Kidney (tissue), 14 donors: ENCODE measurements around the gene SLC37A4. TPM values are rescaled to one million over a fixed set of nuclear protein-coding genes. Genes with fewer than 3 reads are reported as not detected.
A peak's percentile ranks its signal among the peaks of the same experiment; 100 is the strongest.

Experiments
- DNase-seq, 5 donors: peaks; one replicate each; pipeline ENCODE4 v3.0.0-alpha.2; 2013 to 2020
- FAIRE-seq: peaks from 2 replicates; lab custom pipeline; 2012; peaks lifted over from hg19 to GRCh38; lab: Jason Lieb, UNC
- H3K27ac ChIP-seq, 2 donors: one replicate each; pipeline ENCODE4 v1.7.0; 2013; ENCODE audit warnings: low read depth in 2 of 2, low read length in 2 of 2, inconsistent platforms in 1 of 2
- H3K27me3 ChIP-seq: one replicate; pipeline ENCODE4 v1.7.1; 2013; ENCODE audit warnings: low read length, inconsistent platforms; ENCODE audit not compliant: control insufficient read depth, insufficient read depth
- H3K36me3 ChIP-seq, 3 donors: one replicate each; pipeline versions ENCODE4 v1.7.0 to v1.7.1; 2013; ENCODE audit warnings: low read length in 3 of 3, control low read depth in 1 of 3, inconsistent platforms in 1 of 3; ENCODE audit not compliant: insufficient read depth in 3 of 3, control insufficient read depth in 2 of 3
- H3K4me1 ChIP-seq, 3 donors: one replicate each; pipeline versions ENCODE4 v1.7.0 to v1.7.1; 2013; ENCODE audit warnings: low read length in 3 of 3, inconsistent platforms in 1 of 3, low read depth in 1 of 3; ENCODE audit not compliant: control insufficient read depth in 2 of 3, insufficient read depth in 2 of 3
- H3K4me3 ChIP-seq, 3 donors: one replicate each; pipeline versions ENCODE4 v1.7.0 to v1.8.1; 2013; ENCODE audit warnings: low read length in 3 of 3, control low read depth in 1 of 3, inconsistent platforms in 1 of 3
- H3K9ac ChIP-seq, 3 donors: one replicate each; pipeline versions ENCODE4 v1.7.0 to v1.7.1; 2013; ENCODE audit warnings: low read length in 3 of 3, control low read depth in 1 of 3, inconsistent platforms in 1 of 3
- H3K9me3 ChIP-seq, 3 donors: one replicate each; pipeline versions ENCODE4 v1.7.0 to v1.7.1; 2013; ENCODE audit warnings: low read length in 3 of 3, control low read depth in 1 of 3, inconsistent platforms in 1 of 3; ENCODE audit not compliant: control insufficient read depth in 2 of 3, insufficient read depth in 1 of 3
- CTCF ChIP-seq: IDR thresholded peaks from 3 replicates; pipeline ENCODE4 v1.5.1; 2012; ENCODE audit warnings: mild to moderate bottlenecking, moderate library complexity, borderline replicate concordance; ENCODE audit not compliant: insufficient read depth; ENCODE audit errors: extremely low read depth
- intact Hi-C: fragments of 100-400 bp; cut with DNase I; formaldehyde crosslinking; loops from one replicate; pipeline ENCODE4 v1.11.1; 2022
- polyA plus RNA-seq: library from polyadenylated mRNA; stranded (reverse); fragments of 350-450 nt; fragmentation: Illumina TruSeq; extraction: RNeasy Lipid Tissue Mini Kit (QIAGEN cat#74804); gene quantifications from one replicate; pipeline ENCODE4 v1.2.3, GENCODE V29; 2014; ENCODE audit warnings: low read depth, low replicate concordance; ENCODE audit not compliant: insufficient read depth
- total RNA-seq: library from RNA; stranded (reverse); fragmentation: NEBNext Ultra II Directional; extraction: Animal tissue kit (Norgen Biotek cat#: 25700); gene quantifications from one replicate; pipeline ENCODE4 v1.2.1, GENCODE V29; 2021
- donor health status: control.
- donor health status: control.
- donor health status: control.
- donor health status: control.
- donor health status: control.
- donor health status: DM: yes; HTN: yes; CAD: no.
- donor health status: Normal renal cell carcinoma (clear cell type).

SLC37A4 gene
- total and polyA plus RNA-seq, 2 donors from 2014 or later = 49.5 to 115 TPM

GRCh38 chr11:119047205-119047604 lies 16.5 kb upstream of the SLC37A4 start:
- FAIRE-seq (no peak), DNase-seq (peak in 1 of 5 donors; percentile 24)
- no peak overlapping the region for H3K27ac ChIP-seq
- intact Hi-C loops = no loop called here
- H3K4me3 ChIP-seq = no peak overlapping the region
- TF ChIP-seq CTCF = no peak
- no peak overlapping the region for H3K9ac ChIP-seq
- no peaks in the 10 kb centered on the region for H3K9me3 ChIP-seq
- no peaks in the 10 kb centered on the region for H3K27me3 ChIP-seq
- peaks cover 0 to 51% (median 40%) of the 10 kb centered on the region in 3 donors for H3K36me3 ChIP-seq
- no peaks in the 10 kb centered on the region for H3K4me1 ChIP-seq

GRCh38 chr11:119046489-119046888 lies 15.8 kb upstream of the SLC37A4 start:
- no peak for TF ChIP-seq CTCF
- no peaks in the 10 kb centered on the region for H3K4me1 ChIP-seq
- no peak overlapping the region for H3K9ac ChIP-seq
- H3K9me3 ChIP-seq = no peaks in the 10 kb centered on the region
- H3K27me3 ChIP-seq = no peaks in the 10 kb centered on the region
- no peak overlapping the region for H3K27ac ChIP-seq
- FAIRE-seq (no peak), DNase-seq (peak in 1 of 5 donors; percentile 46)
- H3K36me3 ChIP-seq = peaks cover 0 to 45% (median 33%) of the 10 kb centered on the region in 3 donors
- intact Hi-C loops = no loop called here
- no peak overlapping the region for H3K4me3 ChIP-seq

GRCh38 chr11:119044708-119045107 lies 14.0 kb upstream of the SLC37A4 start:
- no peaks in the 10 kb centered on the region for H3K27me3 ChIP-seq
- peaks cover 0 to 36% (median 30%) of the 10 kb centered on the region in 3 donors for H3K36me3 ChIP-seq
- H3K9ac ChIP-seq = no peak overlapping the region
- no peak for TF ChIP-seq CTCF
- FAIRE-seq (no peak), DNase-seq (peak in 1 of 5 donors; percentile 20)
- intact Hi-C loops = no loop called here
- no peak overlapping the region for H3K27ac ChIP-seq
- H3K9me3 ChIP-seq = no peaks in the 10 kb centered on the region
- H3K4me1 ChIP-seq = no peaks in the 10 kb centered on the region
- H3K4me3 ChIP-seq = no peak overlapping the region

- H3K27me3 ChIP-seq = no peaks in the 10 kb centered on the region
- peak in 1 of 5 donors; percentile 13 for DNase-seq
- intact Hi-C loops = no loop called here
- no peak for FAIRE-seq
- H3K36me3 ChIP-seq = peaks cover 0 to 19% (median 13%) of the 10 kb centered on the region in 3 donors
- no peak overlapping the region for H3K27ac ChIP-seq
- H3K9me3 ChIP-seq = no peaks in the 10 kb centered on the region
- H3K9ac ChIP-seq = no peak overlapping the region
- H3K4me3 ChIP-seq = no peak overlapping the region
- TF ChIP-seq CTCF = no peak
- H3K4me1 ChIP-seq = no peaks in the 10 kb centered on the region
Measured at GRCh38 chr11:119042927-119043326, 12.2 kb upstream of the SLC37A4 start.
